ENCODE measurements around the gene GLT6D1. TPM values are rescaled to one million over a fixed set of nuclear protein-coding genes. Genes with fewer than 3 reads are reported as not detected.

GLT6D1 gene
- total and polyA plus RNA-seq, 9 donors, result not detected

- no peak for DNase-seq
- Histone ChIP-seq H3K9me3 (no peaks in the 10 kb centered on the region), H3K27me3 (no peaks in the 10 kb centered on the region), H3K4me1 (ENCODE audit: insufficient read depth) (no peaks in the 10 kb centered on the region), H3K4me3 (no peak overlapping the region), H3K36me3 (no peaks in the 10 kb centered on the region), H3K27ac (no peak overlapping the region)
- no peak for TF ChIP-seq POLR2A (IDR thresholded peaks at IDR 0.05)
- no peak for TF ChIP-seq EP300 (IDR thresholded peaks at IDR 0.05)
- TF ChIP-seq CTCF (IDR thresholded peaks at IDR 0.05), result no peak
- 74 to 82% (median 80%) methylated on average over 25 of the region's 25 CpGs for WGBS, 3 donors
- intact Hi-C loops (cut with DNase I), result no loop called here
These were observed 48.8 kb downstream of the GLT6D1 start for GRCh38 chr9:135590486-135591079.

- Histone ChIP-seq H3K27me3 (no peaks in the 10 kb centered on the region), H3K4me3 (no peak overlapping the region), H3K9me3 (no peaks in the 10 kb centered on the region), H3K4me1 (ENCODE audit: insufficient read depth) (no peaks in the 10 kb centered on the region), H3K27ac (no peak overlapping the region), H3K36me3 (no peaks in the 10 kb centered on the region)
- TF ChIP-seq POLR2A (IDR thresholded peaks at IDR 0.05) (no peak), EP300 (IDR thresholded peaks at IDR 0.05) (no peak), CTCF (IDR thresholded peaks at IDR 0.05) (no peak)
- DNase-seq, result no peak
- intact Hi-C loops (cut with DNase I), result no loop called here
- WGBS, 3 donors, result 67 to 72% (median 69%) methylated on average over 15 of the region's 15 CpGs
These were observed 49.5 kb downstream of the GLT6D1 start for GRCh38 chr9:135589596-135590485.

- Histone ChIP-seq H3K36me3 (no peaks in the 10 kb centered on the region), H3K4me1 (ENCODE audit: insufficient read depth) (no peaks in the 10 kb centered on the region), H3K9me3 (no peaks in the 10 kb centered on the region), H3K27me3 (no peaks in the 10 kb centered on the region), H3K4me3 (no peak overlapping the region), H3K27ac (no peak overlapping the region)
- intact Hi-C loops (cut with DNase I), result no loop called here
- no peak for DNase-seq
- TF ChIP-seq CTCF (IDR thresholded peaks at IDR 0.05) (no peak), POLR2A (IDR thresholded peaks at IDR 0.05) (no peak), EP300 (IDR thresholded peaks at IDR 0.05) (no peak)
- WGBS, 3 donors, result 79 to 84% (median 84%) methylated on average over 17 to 20 of the region's 20 CpGs
These were observed 50.3 kb downstream of the GLT6D1 start for GRCh38 chr9:135588886-135589595.

GRCh38 chr9:135588371-135588770 is 51.0 kb downstream of the GLT6D1 start:
- no peak for DNase-seq
- Histone ChIP-seq H3K4me1 (ENCODE audit: insufficient read depth) (no peaks in the 10 kb centered on the region), H3K36me3 (no peaks in the 10 kb centered on the region), H3K9me3 (no peaks in the 10 kb centered on the region), H3K27me3 (no peaks in the 10 kb centered on the region), H3K27ac (no peak overlapping the region), H3K4me3 (no peak overlapping the region)
- TF ChIP-seq EP300 (IDR thresholded peaks at IDR 0.05), result no peak
- TF ChIP-seq CTCF (IDR thresholded peaks at IDR 0.05), result no peak
- WGBS, 3 donors, result 93 to 100% methylated on average over 3 to 9 of the region's 9 CpGs; no CpG with 5 or more reads in 1 of the 3 donors
- intact Hi-C loops (cut with DNase I), result no loop called here
